K562 (cell line): Measurements from ENCODE around the gene ACTR5. TPM values are rescaled to one million over a fixed set of nuclear protein-coding genes. Genes with fewer than 3 reads are reported as not detected.

ENCODE experiments used
- AFF4 ChIP-seq: sonication (generic); formaldehyde crosslinking; IDR thresholded peaks from 2 replicates; pipeline ENCODE4 v1.8.0; 2023; ENCODE audit warnings: mild to moderate bottlenecking, missing genetic modification reagents
- CHD2 ChIP-seq: IDR thresholded peaks from 2 replicates; pipeline ENCODE4 v1.6.1; 2011; ENCODE audit warnings: low read depth, low read length
- CREBBP ChIP-seq: IDR thresholded peaks from one replicate; pipeline ENCODE4 v1.6.1; 2012; ENCODE audit warnings: low read depth, mild to moderate bottlenecking, control low read depth, inconsistent platforms, low read length
- DIDO1 ChIP-seq: fragments of 450-650 bp; IDR thresholded peaks from 2 replicates; pipeline ENCODE4 v1.6.1; 2016; ENCODE audit warnings: low read depth, missing biosample characterization, missing genetic modification characterization
- EGR1 ChIP-seq: fragments of 450-650 bp; conservative IDR thresholded peaks from 2 replicates; pipeline ENCODE4 v1.6.1; 2017; ENCODE audit warnings: mild to moderate bottlenecking
- FOXK1 ChIP-seq: sonication (generic); formaldehyde crosslinking; IDR thresholded peaks from 2 replicates; pipeline ENCODE4 v1.8.0; 2022; ENCODE audit warnings: missing genetic modification reagents, mild to moderate bottlenecking, borderline replicate concordance
- HDAC6 ChIP-seq: IDR thresholded peaks from 2 replicates; pipeline ENCODE4 v1.6.1; 2012; ENCODE audit warnings: low read depth, mild to moderate bottlenecking, control low read depth, inconsistent platforms, low read length, moderate library complexity
- L3MBTL2 ChIP-seq: fragments of 450-650 bp; IDR thresholded peaks from 2 replicates; pipeline ENCODE4 v1.6.1; 2016; ENCODE audit warnings: mild to moderate bottlenecking, moderate library complexity
- MBD1 ChIP-seq: fragments of 250-450 bp; sonication (Bioruptor Pico); IDR thresholded peaks from 2 replicates; pipeline ENCODE4 v1.8.0; 2022; ENCODE audit warnings: inconsistent platforms
- MEF2A ChIP-seq: IDR thresholded peaks from 2 replicates; pipeline ENCODE4 v1.6.1; 2011; ENCODE audit warnings: low read depth, mild to moderate bottlenecking, low read length, moderate library complexity; ENCODE audit not compliant: control insufficient read depth
- NONO ChIP-seq, 2 experiments: fragments of 200-400 bp in 1 of 2; fragments of 450-650 bp in 1 of 2; formaldehyde crosslinking in 1 of 2; IDR thresholded peaks; 2 replicates each; pipeline ENCODE4 v1.6.1; 2017; ENCODE audit warnings: low read depth in 2 of 2, mild to moderate bottlenecking in 2 of 2, moderate library complexity in 2 of 2, low read length in 1 of 2
- POU5F1 ChIP-seq: fragments of 150-350 bp; IDR thresholded peaks from 2 replicates; pipeline ENCODE4 v1.6.1; 2014; ENCODE audit warnings: borderline replicate concordance, low read length, low read depth, mild to moderate bottlenecking; ENCODE audit not compliant: partially characterized antibody
- PTRF ChIP-seq: fragments of 450-650 bp; IDR thresholded peaks from 2 replicates; pipeline ENCODE4 v1.6.1; 2016; ENCODE audit warnings: mild to moderate bottlenecking, missing genetic modification characterization, missing compliant biosample characterization
- SMAD4 ChIP-seq: fragments of 250-450 bp; sonication (Bioruptor Pico); conservative IDR thresholded peaks from 2 replicates; pipeline ENCODE4 v1.8.0; 2021; ENCODE audit warnings: inconsistent platforms, mild to moderate bottlenecking, moderate library complexity
- SRSF1 ChIP-seq: fragments of 200-400 bp; formaldehyde crosslinking; IDR thresholded peaks from 2 replicates; pipeline ENCODE4 v1.6.1; 2017; ENCODE audit warnings: mild to moderate bottlenecking, low read depth, low read length, moderate library complexity
- TSHZ1 ChIP-seq: fragments of 250-450 bp; sonication (Bioruptor Pico); IDR thresholded peaks from 2 replicates; pipeline ENCODE4 v1.4.0; 2020; ENCODE audit warnings: mild to moderate bottlenecking, moderate library complexity
- ZNF175 ChIP-seq: fragments of 200-800 bp; sonication (Bioruptor generic); IDR thresholded peaks from 2 replicates; pipeline ENCODE4 v1.6.1; 2016; ENCODE audit warnings: low read depth, mild to moderate bottlenecking, missing genetic modification characterization, missing compliant biosample characterization
- polyA plus RNA-seq, 8 experiments: library from polyadenylated mRNA; depleted of rRNA in 4 of 8; stranded (reverse) in 5 of 8; unstranded in 3 of 8; fragments of >200 nt; fragmentation: Nextera tagmentation in 2 of 8; fragmentation: Illumina TruSeq in 1 of 8; extraction: Ambion mirVana in 2 of 8; extraction: Trizol in 1 of 8; gene quantifications; 2 replicates each; pipeline versions ENCODE4 v1.2.1 to v1.2.3, GENCODE V29; 2011 to 2014; ENCODE audit warnings: inconsistent platforms in 1 of 8, missing spikeins in 1 of 8
- total RNA-seq, 7 experiments: library from RNA; depleted of rRNA in 6 of 7; stranded (reverse); fragments of >200 nt in 6 of 7; fragmentation: Illumina TruSeq in 2 of 7; extraction: Trizol in 2 of 7; gene quantifications; 2 replicates each; pipeline versions ENCODE4 v1.2.1 to v1.2.3, GENCODE V29; 2011 to 2021; ENCODE audit warnings: low replicate concordance in 1 of 7

The ACTR5 gene
- total and polyA plus RNA-seq, 9 of the 15 experiments (the other 6 are each of a cell fraction or from before 2014, with no cell fraction given): 0.93 to 18.8 (median 12.9) TPM

GRCh38 chr20:38747495-38748096 lies 664 bp upstream of the ACTR5 start (continued):
- no peak for TF ChIP-seq AFF4 (CRISPR knock-in tag)
- TF ChIP-seq DIDO1 (tag): no peak
- no peak for TF ChIP-seq CHD2
- TF ChIP-seq TSHZ1: no peak
- no peak for TF ChIP-seq HDAC6
- peak; percentile 98 for TF ChIP-seq L3MBTL2
- peak; percentile 60; the same call in 1 of the 2 replicates for TF ChIP-seq MBD1 (CRISPR knock-in tag)
- TF ChIP-seq NONO (IDR thresholded peaks at IDR 0.05; ENCODE audit: low read depth in 2 of 2, low read length in 1 of 2): no peak
- TF ChIP-seq SRSF1: no peak
- TF ChIP-seq MEF2A: no peak
- TF ChIP-seq POU5F1: no peak
- TF ChIP-seq SMAD4 (CRISPR knock-in tag): 0 out of 2 replicates have a peak, but pooled peaks have one; percentile 29
- TF ChIP-seq EGR1: peak; percentile 23; the same call in 1 of the 2 replicates
- TF ChIP-seq PTRF: no peak
- no peak for TF ChIP-seq FOXK1 (CRISPR knock-in tag)
- TF ChIP-seq CREBBP: no peak
- TF ChIP-seq ZNF175 (CRISPR knock-in tag): 0 out of 2 replicates have a peak, but pooled peaks have one; percentile 9
